ENCODE results near the gene SOX12.
A peak's percentile ranks its signal among the peaks of the same experiment; 100 is the strongest.

Gene SOX12

DNA sequence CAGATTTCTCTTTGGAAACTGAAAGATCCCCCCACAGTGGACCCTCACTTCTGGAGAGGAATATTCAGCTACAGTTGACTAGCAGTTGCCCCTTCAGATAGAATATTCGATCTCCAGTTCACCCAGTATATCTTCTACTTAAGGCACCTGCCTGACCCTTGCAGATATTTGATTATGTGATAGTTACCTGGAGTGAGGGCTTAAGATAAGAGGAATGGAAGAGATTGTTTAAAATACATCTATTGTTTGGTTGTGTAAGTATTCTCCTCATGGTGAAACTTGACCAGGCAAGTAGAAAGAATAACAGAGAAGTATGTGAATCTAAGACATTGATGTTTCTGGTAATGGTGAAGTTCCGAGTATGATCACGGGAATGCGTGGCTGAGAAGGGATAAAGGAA lies 29.5 kb upstream of the SOX12 start:
- DNase-seq (ENCODE audit: low read depth), result no peak
- TF ChIP-seq, protein P1, sequence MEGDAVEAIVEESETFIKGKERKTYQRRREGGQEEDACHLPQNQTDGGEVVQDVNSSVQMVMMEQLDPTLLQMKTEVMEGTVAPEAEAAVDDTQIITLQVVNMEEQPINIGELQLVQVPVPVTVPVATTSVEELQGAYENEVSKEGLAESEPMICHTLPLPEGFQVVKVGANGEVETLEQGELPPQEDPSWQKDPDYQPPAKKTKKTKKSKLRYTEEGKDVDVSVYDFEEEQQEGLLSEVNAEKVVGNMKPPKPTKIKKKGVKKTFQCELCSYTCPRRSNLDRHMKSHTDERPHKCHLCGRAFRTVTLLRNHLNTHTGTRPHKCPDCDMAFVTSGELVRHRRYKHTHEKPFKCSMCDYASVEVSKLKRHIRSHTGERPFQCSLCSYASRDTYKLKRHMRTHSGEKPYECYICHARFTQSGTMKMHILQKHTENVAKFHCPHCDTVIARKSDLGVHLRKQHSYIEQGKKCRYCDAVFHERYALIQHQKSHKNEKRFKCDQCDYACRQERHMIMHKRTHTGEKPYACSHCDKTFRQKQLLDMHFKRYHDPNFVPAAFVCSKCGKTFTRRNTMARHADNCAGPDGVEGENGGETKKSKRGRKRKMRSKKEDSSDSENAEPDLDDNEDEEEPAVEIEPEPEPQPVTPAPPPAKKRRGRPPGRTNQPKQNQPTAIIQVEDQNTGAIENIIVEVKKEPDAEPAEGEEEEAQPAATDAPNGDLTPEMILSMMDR (IDR thresholded peaks at IDR 0.05; ENCODE audit: low read length, missing control alignments), result no peak
- no peak overlapping the region for H3K4me3 ChIP-seq (replicated peaks; ENCODE audit: low read depth, low read length)

DNA sequence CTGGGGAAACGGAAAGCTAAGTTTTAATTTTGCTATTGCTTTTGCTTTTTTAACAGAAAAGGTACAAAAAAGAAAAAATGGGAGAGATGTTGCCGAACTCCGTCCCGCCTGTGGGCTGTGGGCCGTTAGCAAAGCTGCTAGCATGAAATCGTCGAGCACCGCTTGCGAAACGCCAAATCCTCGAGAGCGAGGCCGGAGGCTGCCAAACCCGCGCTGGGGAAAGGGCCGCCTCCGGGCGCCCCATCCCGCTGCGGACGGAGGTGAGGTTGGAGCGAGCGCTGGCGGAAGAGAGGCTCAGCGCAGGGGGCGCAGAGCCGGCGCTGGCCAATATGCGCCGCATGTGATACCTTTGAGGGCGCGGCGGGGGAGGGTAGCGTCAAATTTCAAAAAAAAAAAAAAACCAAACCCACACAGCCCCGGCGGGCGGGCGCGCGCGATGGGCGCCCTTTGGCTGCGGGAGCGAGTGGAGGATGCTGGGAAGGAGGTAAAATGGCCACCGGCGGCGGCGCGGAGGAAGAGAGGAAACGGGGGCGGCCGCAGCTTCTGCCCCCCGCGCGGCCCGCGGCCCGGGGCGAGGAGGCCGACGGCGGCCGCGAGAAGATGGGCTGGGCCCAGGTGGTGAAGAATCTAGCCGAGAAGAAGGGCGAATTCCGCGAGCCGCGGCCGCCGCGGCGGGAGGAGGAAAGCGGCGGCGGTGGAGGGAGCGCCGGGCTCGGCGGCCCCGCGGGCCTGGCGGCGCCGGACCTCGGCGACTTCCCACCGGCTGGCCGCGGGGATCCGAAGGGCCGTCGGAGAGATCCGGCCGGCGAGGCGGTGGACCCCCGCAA lies 28.0 kb upstream of the SOX12 start, which contains the start of gene ZCCHC3:
Gene ZCCHC3, plus strand, starts transcription at position 473 of the 827 bp plus-strand sequence. Its CDS starts 17 bp downstream, at position 490.
- DNase-seq (ENCODE audit: low read depth), result peak; percentile 98
- peak within 1 kb of the TSS; percentile 77 for H3K4me3 ChIP-seq (replicated peaks; ENCODE audit: low read depth, low read length)
- TF ChIP-seq, protein P1 (IDR thresholded peaks at IDR 0.05; ENCODE audit: low read length, missing control alignments), result no peak

DNA sequence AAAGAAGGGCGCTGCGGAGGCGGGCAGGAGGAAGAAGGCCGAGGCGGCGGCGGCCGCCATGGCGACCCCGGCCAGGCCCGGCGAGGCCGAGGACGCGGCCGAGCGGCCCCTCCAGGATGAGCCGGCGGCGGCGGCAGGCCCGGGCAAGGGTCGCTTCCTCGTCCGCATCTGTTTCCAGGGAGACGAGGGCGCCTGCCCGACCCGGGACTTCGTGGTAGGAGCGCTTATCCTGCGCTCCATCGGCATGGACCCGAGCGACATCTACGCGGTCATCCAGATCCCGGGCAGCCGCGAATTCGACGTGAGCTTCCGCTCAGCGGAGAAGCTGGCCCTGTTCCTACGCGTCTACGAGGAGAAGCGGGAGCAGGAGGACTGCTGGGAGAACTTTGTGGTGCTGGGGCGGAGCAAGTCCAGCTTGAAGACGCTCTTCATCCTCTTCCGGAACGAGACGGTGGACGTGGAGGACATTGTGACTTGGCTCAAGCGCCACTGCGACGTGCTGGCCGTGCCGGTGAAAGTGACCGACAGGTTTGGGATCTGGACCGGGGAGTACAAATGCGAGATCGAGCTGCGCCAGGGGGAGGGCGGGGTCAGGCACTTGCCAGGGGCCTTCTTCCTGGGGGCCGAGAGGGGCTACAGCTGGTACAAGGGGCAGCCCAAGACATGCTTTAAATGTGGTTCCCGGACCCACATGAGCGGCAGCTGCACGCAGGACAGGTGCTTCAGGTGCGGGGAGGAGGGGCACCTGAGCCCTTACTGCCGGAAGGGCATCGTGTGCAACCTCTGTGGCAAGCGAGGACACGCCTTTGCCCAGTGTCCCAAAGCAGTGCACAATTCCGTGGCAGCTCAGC lies 27.2 kb upstream of the SOX12 start:
- DNase-seq (ENCODE audit: low read depth), result peak; percentile 72
- peak overlapping the region; percentile 77 for H3K4me3 ChIP-seq (replicated peaks; ENCODE audit: low read depth, low read length)
- TF ChIP-seq, protein P1 (IDR thresholded peaks at IDR 0.05; ENCODE audit: low read length, missing control alignments), result no peak

DNA sequence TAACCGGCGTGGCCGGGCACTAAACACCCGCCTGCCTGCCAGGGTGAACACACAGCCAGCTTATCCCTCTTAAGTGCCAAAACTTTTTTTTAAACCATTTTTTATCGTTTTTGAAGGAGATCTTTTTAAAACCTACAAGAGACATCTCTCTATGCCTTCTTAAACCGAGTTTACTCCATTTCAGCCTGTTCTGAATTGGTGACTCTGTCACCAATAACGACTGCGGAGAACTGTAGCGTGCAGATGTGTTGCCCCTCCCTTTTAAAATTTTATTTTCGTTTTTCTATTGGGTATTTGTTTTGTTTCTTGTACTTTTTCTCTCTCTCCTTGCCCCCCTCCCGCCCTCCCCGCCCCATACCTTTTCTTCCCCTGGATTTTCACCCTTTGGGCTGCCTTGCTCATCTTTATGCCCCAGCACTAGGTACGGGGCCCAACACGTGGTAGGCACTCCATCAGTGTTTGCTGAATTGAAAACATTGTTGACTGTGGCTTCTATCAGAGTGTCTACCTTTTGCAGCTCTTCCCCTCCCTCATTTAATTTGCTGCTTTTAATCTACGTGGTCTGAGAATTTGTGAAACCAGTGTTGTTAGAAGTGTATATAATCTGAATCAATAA lies 26.5 kb upstream of the SOX12 start:
- no peak for DNase-seq (ENCODE audit: low read depth)

DNA sequence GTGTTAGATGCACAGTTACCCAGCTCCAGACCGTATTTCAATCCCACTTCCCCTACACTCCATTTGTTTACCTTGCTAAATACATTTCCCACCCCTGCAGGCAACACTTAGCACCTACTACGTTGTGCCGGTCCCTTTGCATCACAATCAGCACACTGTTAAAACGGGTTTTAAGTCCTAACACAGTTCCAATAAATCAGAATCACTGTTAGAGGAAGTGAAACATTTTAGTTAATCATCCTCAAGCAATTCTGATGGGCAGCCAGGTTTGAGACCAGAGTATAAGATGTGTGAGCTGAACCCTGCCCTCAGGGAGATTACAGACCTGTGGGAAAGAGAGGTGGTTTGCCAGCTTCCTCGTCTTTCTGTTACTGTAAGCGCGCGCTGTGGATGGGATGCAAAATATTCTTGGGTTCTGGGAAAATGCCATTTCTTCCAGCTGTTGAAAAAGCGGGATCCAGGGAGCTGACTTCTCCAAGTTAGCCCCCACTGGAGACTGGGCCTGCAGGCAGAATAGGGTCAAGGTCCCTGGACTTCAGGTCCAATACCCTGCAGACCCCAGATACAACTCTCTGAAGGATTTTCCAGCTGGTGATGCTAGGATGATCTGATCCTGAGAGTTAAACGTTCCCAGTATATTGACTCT lies 24.9 kb upstream of the SOX12 start:
- no peak for DNase-seq (ENCODE audit: low read depth)
- peak overlapping the region; percentile 77 for H3K4me3 ChIP-seq (replicated peaks; ENCODE audit: low read depth, low read length)
- TF ChIP-seq, protein P1 (IDR thresholded peaks at IDR 0.05; ENCODE audit: low read length, missing control alignments), result no peak

More for the DNA sequence above, 26.5 kb upstream of the SOX12 start:
- H3K4me3 ChIP-seq (replicated peaks; ENCODE audit: low read depth, low read length), result peak overlapping the region; percentile 77
- TF ChIP-seq, protein P1 (IDR thresholded peaks at IDR 0.05; ENCODE audit: low read length, missing control alignments), result no peak

All from fibroblast of pulmonary artery (primary cell).